ENCODE measurements around the gene FBXO31.
"Not testable (repeated sequence)": the region's sequence is repeated elsewhere in the genome, so short reads cannot be mapped to it uniquely, and the experiment has no call there.

The FBXO31 gene

DNA sequence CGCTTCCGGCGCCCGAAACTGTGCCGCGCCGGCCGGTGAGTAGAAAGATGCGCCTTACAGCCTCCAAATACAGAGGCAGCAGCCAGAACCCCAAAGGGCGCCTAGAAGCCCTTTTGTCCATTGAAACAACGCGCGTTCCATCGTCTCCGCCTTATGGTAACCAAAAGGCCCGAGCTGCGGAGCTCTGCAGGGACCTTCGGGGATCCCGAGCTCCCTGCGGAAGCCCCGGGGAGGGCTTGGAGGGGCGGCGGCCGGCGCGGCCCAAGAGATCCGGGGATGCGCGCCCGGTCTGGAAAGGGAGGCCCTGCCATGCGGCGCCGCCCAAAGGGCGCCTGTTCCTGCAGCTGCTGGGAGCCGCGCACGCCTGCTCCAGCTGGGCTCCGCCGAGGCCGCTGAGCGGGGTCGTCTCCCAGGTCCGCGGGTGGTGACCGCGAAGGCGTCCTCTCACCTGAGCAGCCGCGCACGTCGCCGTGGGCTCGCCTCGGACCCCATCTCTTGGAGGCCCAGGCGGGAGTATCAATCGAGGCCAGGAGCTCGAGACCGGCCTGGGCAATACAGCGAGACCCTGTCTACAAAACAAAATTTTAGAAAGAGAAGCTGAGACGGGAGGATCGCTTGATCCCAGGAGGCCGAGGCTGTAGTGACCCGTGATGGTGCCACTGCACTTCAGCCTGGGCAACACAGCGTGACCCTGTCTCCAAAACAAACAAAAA is 742 bp upstream of the FBXO31 start:
- DNase-seq = no peak

DNA sequence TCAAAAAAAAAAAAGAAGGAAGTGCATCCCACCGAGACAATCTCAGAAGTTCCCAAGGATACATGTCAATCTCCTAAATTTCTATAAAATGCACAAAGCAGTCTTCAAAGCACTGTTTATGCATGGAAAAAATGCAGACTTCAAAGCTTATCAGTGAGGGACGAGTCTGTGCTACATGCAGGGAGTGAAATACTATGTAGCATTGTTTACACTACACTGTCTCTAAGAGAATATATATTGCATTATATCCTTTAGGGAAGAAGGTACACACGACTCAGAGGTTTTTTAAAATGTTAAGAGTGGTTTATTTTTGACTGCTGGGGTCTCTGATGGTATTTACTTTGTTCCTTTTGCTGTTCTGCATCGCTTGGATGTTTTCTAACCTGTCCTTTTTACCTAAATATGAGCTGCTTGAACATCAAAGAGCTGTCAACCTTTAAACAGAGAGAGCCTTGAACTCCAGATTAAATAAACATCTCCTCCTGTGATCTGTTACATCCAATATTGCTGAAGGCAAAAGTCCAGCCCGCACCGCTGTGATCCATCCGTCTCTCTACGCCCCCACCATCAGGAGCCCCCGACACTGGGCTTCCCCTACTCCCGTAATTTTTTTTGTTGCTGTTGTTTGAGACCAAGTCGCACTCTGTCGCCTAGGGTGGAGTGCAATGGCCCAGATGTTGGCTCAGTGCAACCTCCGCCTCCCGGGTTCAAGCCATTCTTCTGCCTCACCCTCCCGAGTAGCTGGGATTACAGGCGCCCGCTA is 1.4 kb downstream of the FBXO31 start:
- DNase-seq = no peak

DNA sequence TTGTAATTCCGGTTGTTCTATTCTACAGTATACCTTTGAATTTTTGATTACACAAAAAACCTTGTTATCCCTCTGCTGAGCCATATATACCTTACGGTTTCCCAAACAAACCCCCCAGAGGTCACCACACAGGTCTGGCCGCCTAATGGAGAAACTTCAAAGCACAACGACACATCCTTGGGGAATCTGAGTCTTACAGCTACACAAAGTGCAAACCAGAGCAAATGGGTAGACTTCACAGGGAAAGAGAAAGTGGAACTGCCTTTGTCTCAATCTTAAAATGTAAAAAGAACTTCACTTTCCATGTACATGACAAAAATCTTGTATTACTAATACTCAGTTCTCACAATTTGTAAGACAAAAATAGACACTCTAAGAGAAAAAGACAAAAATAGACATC is 2.7 kb downstream of the FBXO31 start:
- no peak for DNase-seq

DNA sequence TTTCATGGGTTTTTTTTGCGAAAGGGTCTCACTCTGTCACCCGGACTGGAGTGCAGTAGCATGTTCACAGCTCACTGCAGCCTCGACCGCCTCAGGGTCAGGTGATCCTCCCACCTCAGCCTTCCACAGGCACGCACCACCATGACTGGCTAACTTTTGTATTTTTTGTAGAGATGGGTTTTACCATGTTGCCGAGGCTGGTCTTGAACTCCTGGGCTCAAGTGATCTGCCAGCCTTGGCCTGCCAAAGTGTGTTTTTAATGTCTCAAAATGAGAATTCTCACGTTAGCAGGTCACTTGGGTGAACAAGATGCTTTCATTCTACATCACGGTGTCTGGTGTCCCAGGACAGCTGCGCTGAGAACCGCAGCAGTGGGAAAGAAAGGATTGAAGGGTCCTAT is 3.2 kb downstream of the FBXO31 start:
- no peak for DNase-seq

GRCh38 chr16:87379312-87379752 is 4.2 kb downstream of the FBXO31 start:
- DNase-seq = not testable (repeated sequence)

DNA sequence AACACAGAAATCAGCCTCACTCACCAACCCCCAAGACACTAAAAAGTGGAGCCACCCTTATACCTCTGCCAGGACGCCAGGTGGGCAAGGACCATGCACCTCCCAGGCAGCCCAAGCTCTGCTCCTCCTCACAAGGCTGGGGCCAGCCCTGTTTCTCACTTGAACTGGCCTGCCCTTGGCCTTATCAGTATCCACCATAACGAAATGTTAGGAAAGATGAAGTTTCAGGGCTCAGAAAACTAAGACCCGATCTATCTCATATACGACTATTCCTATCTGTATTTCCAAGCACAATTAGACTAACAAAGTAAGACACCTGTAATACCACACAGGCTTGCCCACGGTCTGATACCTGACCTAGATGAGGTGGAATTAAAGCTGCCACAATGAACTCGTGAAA is 6.9 kb downstream of the FBXO31 start:
- DNase-seq = peak; percentile 27

DNA sequence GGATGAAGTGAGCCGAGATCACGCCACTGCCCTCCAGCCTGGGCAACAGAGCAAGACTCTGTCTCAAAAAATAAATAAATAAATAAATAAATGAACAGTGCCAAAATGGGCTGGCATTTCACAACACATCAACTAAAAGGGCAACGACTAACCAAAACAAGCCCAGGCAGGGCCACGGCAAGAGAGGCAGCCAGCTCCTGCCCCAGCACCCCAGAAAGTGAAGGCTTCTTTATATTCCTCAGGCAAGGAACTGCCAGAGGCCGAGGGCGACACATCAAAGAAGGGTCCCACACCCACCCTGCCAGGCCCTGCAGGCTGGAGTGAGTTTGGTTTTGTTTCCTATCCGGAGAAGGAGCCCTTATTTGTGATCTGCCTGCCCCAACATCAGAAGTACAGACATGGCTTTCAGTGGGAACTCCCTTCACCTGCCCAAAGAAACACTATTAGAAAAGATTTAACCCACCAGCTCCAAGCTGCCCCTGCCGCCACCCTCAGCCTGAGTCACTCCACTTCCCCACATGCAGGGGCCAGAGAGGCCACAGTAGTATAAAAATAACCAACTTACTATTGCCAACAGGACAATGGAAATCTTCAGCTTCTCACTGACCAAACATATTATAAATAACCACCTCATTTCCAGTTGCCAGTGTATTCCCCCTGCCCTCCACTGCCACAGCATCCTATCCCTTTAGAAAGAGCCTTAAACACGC is 8.0 kb downstream of the FBXO31 start:
- DNase-seq = peak; percentile 12

- no peak for DNase-seq
Measured at GRCh38 chr16:87374313-87374712, 9.3 kb downstream of the FBXO31 start.

DNA sequence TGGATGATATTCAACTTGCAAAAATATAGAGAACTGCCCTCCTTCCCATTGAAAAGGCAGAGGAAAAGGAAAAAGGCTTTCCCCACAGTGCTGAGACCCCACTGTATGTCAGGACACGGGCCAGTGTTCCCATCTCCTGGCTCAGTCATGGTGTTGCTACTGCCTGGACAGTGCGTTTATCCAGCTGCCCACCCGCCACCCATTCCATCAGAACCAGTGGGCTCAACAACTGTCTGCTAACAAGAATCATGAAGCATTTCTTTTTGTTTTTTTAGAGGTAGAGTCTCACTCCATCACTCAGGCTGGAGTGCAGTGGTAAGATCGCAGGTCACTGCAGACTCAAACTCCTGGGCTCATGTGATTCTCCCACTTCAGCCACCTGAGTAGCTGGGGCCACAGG is 11.3 kb downstream of the FBXO31 start:
- DNase-seq = no peak

DNA sequence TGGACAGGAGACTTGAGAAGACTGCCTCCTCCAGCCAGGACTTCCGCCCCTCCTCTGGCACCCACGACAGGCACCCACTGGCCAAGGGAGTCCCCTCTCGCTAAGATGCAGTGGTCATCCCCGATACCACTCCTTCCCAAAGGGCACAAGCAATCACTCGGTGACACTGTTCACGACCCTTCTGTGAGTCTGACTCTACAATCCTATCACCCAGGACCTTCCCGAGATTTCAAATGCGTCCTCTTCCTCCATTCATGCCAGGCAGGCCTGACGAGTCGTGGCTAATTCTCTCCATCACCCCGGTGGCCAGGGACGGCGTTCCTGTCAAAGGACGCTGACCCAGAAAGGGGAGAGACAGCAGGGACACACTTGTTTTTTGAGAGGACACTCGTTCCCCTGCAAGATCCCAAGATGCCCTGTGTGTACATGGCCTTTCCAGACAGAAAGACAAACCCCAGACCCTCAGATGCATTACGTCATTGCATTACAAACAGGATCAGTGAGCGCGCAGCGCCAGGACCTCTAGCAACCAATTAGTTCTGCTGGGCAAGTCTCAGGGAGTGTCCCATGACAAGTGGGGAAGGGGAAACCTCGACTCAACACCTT is 12.2 kb downstream of the FBXO31 start:
- no peak for DNase-seq

- no peak for DNase-seq
Measured at GRCh38 chr16:87369796-87370719, 13.5 kb downstream of the FBXO31 start.

DNA sequence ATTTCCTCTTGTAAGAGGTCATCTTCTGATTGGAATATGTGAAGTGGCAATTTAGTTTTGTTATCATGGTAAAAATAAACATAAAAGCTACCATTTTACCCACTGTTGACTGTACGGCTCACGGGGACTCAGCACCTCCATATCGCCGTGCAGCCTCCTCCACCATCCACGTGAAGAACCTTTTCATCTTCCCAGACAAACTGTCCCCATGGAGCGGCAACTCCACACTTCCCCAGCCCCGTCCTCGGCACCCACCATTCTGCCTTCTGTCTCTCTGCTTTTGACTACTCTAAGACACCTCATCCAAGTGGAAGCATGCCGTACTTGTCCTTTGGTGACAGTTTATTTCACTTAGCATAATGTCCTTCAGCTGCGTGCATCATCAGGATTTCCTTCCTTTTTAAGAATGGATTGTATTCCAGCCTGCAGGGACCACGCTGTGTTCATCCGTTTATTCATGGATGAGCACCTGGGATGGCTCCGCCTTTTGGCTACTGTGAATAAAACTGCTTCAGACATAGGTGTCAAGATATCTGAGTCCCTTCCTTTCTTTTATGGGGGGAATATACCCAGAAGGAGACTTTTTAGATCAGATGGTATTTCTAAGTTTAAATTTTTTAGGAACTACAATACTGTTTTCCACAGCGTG is 14.3 kb downstream of the FBXO31 start:
- no peak for DNase-seq

- DNase-seq = peak; percentile 73
Measured at GRCh38 chr16:87368029-87368770, 15.4 kb downstream of the FBXO31 start.

DNA sequence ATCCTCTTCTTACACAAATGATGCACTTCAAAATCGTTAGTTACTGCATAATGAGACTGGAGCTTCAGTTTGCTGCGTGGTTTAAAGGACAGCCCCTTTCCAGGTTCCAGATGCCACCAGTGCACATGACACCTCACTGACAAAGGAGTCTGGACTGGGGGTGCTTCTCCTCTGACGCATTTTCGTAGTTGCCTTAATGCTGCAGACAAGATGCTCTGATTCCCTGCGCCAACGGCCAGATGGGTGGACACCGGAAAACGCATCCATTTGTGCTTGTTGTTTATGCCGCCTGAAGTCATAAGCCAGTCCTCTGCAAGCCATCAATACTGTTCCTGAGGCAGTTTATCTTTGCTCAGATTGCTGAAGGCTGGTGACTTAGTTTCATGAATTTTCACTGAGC is 16.0 kb downstream of the FBXO31 start:
- DNase-seq = no peak

DNA sequence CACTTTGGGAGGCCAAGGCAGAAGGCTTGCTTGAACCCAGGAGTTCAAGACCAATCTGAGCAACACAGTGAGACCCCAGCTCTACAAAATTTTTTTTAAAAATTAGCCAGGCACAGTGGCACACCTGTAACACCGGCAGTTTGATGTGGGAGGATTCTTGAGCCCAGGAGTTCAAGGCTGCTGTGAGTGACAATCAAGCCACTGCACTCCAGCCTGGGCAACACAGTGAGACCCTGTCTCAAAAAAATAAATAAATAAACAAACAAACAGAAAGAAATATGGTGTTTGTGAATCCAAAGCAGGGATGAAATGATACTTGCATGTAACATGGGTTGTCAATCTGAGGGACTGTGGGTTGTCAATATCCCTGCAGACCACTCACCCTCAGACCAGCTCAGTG is 16.6 kb downstream of the FBXO31 start:
- DNase-seq = no peak

GRCh38 chr16:87366288-87366687 is 17.3 kb downstream of the FBXO31 start:
- DNase-seq = no peak

- DNase-seq = no peak
Measured at GRCh38 chr16:87365021-87365713, 18.4 kb downstream of the FBXO31 start.

DNA sequence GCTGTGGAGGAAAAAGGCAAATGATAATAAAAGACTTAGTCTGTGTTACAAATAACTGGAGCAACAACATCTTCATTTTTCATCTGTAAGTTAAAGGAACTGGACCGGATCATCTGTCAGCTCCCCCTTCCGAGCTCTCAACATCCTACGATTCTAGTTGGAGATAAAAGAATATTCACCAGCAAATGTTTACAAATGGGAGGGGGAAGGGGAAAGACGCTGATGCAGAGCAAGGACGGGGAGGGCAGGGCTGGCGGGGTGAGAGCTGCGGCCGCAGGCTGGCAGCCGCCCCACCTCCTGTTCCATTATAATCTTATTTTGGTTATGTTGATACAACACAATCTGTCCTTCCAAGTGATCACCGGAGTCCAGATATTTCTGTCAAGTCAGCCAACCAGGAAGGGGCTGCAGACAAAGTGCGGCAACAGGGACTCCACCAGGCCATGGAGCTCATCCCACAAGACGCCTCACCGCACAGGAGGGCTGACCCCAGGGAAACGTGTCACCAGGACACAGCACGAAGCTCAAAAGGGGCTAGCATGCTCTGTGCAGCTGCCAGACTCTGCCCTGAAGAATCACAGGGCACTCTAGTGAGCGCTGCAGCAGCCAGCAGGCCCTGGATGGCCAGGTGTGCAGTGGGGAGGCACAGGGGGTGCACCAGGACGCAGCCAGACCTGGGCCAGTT is 19.7 kb downstream of the FBXO31 start:
- DNase-seq = no peak

DNA sequence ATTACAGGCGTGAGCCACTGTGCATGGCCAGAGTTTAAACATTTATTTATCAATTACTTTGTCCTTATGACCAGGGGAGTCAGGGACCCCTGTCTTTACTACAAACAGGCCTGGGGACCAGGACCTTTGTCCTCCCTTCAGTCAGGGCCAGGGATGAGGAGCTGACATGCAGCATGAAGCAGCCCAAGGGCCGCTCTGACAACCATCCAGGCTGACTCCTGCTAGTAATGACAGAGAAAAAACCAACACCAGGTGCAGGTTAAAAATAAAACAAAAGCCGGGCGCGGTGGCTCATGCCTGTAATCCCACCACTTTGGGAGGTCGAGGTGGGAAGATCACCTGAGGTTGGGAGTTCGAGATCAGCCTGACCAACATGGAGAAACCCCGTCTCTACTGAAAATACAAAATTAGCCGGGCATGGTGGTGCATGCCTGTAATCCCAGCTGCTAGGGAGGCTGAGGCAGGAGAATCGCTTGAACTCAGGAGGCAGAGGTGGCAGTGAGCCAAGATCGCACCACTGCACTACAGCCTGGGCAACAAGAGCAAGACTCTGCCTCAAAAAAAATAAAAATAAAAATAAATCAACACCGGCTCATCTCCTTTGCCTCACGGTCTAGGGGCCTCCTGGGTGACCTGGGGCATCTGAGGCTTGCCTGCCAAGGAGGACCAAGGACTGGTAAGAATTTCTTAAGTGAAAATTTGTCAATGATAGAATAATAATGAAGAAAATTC is 20.6 kb downstream of the FBXO31 start:
- DNase-seq = not testable (repeated sequence)
